Brain microvascular endothelial cell (primary cell): Measurements from ENCODE around the gene EXOC1L.

ENCODE experiments used
- DNase-seq: peaks from one replicate; pipeline ENCODE4 v3.0.0-alpha.2; 2020
- H3K27ac ChIP-seq: fragments of 250-450 bp; sonication (Bioruptor Pico); 2 replicates; pipeline ENCODE4 v1.5.1; 2020; ENCODE audit warnings: mild to moderate bottlenecking, moderate library complexity
- H3K27me3 ChIP-seq: fragments of 250-450 bp; sonication (Bioruptor Pico); replicated peaks from 2 replicates; pipeline ENCODE4 v1.5.1; 2020; ENCODE audit warnings: mild to moderate bottlenecking
- H3K36me3 ChIP-seq: fragments of 250-450 bp; sonication (Bioruptor Pico); replicated peaks from 2 replicates; pipeline ENCODE4 v1.5.1; 2020; ENCODE audit warnings: mild to moderate bottlenecking
- H3K4me3 ChIP-seq: 2 replicates; pipeline ENCODE4 v1.5.1; 2011; ENCODE audit warnings: low read depth, mild to moderate bottlenecking, control low read depth, low read length, moderate library complexity
- CTCF ChIP-seq: IDR thresholded peaks from 2 replicates; pipeline ENCODE4 v1.5.1; 2011; ENCODE audit warnings: low read depth, mild to moderate bottlenecking, moderate library complexity, low read length, control low read depth, inconsistent platforms; ENCODE audit errors: missing control alignments
- in situ Hi-C: cut with HindIII; loops from 2 replicates; pipeline ENCODE4 v1.10.0; 2017; ENCODE audit warnings: low sequenced_read_pairs, low pct_ligation_motif_present

EXOC1L gene

GRCh38 chr4:55824865-55825264 is 5.3 kb downstream of the EXOC1L start:
- Histone ChIP-seq H3K27me3 (no peaks in the 10 kb centered on the region), H3K36me3 (no peaks in the 10 kb centered on the region), H3K27ac (no peak overlapping the region), H3K4me3 (no peak overlapping the region)
- in situ Hi-C loops, result no loop called here
- no peak for TF ChIP-seq CTCF
- DNase-seq, result no peak

GRCh38 chr4:55826986-55827385 is 7.4 kb downstream of the EXOC1L start:
- Histone ChIP-seq H3K4me3 (no peak overlapping the region), H3K27ac (no peak overlapping the region), H3K27me3 (no peaks in the 10 kb centered on the region), H3K36me3 (no peaks in the 10 kb centered on the region)
- in situ Hi-C loops, result no loop called here
- no peak for TF ChIP-seq CTCF
- DNase-seq, result no peak

GRCh38 chr4:55827582-55827981 is 8.0 kb downstream of the EXOC1L start:
- in situ Hi-C loops, result no loop called here
- Histone ChIP-seq H3K27ac (no peak overlapping the region), H3K27me3 (no peaks in the 10 kb centered on the region), H3K36me3 (no peaks in the 10 kb centered on the region), H3K4me3 (no peak overlapping the region)
- no peak for DNase-seq
- TF ChIP-seq CTCF, result no peak

- no peak overlapping the region for H3K4me3 ChIP-seq
- no peak for DNase-seq
- no peak overlapping the region for H3K27ac ChIP-seq
- no peaks in the 10 kb centered on the region for H3K27me3 ChIP-seq
- in situ Hi-C loops, result no loop called here
- no peak for TF ChIP-seq CTCF
- no peaks in the 10 kb centered on the region for H3K36me3 ChIP-seq
These were observed 10.5 kb downstream of the EXOC1L start for GRCh38 chr4:55830048-55830447.

GRCh38 chr4:55830716-55831115 is 11.1 kb downstream of the EXOC1L start:
- no peak for DNase-seq
- no peak overlapping the region for H3K4me3 ChIP-seq
- H3K27ac ChIP-seq, result no peak overlapping the region
- H3K27me3 ChIP-seq, result no peaks in the 10 kb centered on the region
- in situ Hi-C loops, result no loop called here
- TF ChIP-seq CTCF, result no peak
- no peaks in the 10 kb centered on the region for H3K36me3 ChIP-seq

- no peak overlapping the region for H3K27ac ChIP-seq
- DNase-seq, result no peak
- in situ Hi-C loops, result no loop called here
- TF ChIP-seq CTCF, result no peak
- H3K36me3 ChIP-seq, result no peaks in the 10 kb centered on the region
- H3K4me3 ChIP-seq, result no peak overlapping the region
- no peaks in the 10 kb centered on the region for H3K27me3 ChIP-seq
These were observed 14.7 kb downstream of the EXOC1L start for GRCh38 chr4:55834086-55834795.
